ENCODE results near the gene JAKMIP1.

Gene JAKMIP1

GRCh38 chr4:6050551-6050950 is 149.8 kb downstream of the JAKMIP1 start:
- no peaks in the 10 kb centered on the region for H3K9me3 ChIP-seq (ENCODE audit: low read length)
- H3K27me3 ChIP-seq (ENCODE audit: insufficient read depth, low read length), result peaks cover 13% of the 10 kb centered on the region
- H2AFZ ChIP-seq (ENCODE audit: low read depth, low read length), result no peak overlapping the region
- no peaks in the 10 kb centered on the region for H3K4me1 ChIP-seq (ENCODE audit: insufficient read depth, low read length)
- H3K36me3 ChIP-seq (ENCODE audit: insufficient read depth, low read length), result no peaks in the 10 kb centered on the region
- H3K4me3 ChIP-seq (ENCODE audit: low read length), result no peak overlapping the region

DNA sequence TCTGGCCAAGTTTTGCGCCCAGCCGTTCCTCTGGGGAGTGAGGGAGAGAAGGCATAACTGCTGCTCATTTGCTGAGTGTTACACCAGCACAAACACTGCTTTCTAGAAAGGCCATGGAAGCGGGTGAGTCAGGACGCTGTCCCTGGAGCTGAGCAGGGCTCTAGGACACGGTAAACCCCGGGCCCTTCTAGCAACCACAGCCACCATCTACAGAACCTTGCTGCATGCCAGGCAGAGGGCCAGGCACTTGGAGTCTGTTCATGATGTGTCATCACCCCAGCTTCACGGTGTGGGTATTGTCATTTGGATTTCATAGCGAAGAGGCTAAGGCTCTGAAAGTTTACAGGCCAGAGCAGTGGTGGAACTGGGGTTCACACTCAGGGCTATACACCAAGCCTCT is 150.4 kb downstream of the JAKMIP1 start:
- Histone ChIP-seq H2AFZ (ENCODE audit: low read depth, low read length) (no peak overlapping the region), H3K27me3 (ENCODE audit: insufficient read depth, low read length) (peaks cover 13% of the 10 kb centered on the region), H3K4me1 (ENCODE audit: insufficient read depth, low read length) (no peaks in the 10 kb centered on the region), H3K36me3 (ENCODE audit: insufficient read depth, low read length) (no peaks in the 10 kb centered on the region), H3K4me3 (ENCODE audit: low read length) (no peak overlapping the region), H3K9me3 (ENCODE audit: low read length) (no peaks in the 10 kb centered on the region)

DNA sequence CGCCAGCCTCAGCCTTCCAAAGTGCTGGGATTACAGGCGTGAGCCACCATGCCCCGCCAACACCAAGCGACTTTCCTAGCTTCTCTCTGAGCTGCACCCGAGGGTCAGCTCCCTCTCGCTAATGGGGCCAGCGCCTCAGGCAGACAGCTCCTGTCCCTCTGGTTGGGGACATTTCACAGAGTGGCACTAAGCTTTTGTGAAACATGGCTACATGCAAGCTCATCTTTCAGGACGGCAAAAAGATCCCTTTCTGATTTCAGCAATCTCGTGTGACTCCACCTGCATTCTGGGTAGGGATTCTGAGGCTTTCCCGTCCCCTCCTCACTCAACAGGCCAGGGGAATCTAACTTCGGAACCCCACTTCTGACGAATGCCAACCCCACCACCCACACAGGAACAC is 151.1 kb downstream of the JAKMIP1 start:
- Histone ChIP-seq H3K36me3 (ENCODE audit: insufficient read depth, low read length) (no peaks in the 10 kb centered on the region), H3K4me3 (ENCODE audit: low read length) (no peak overlapping the region), H3K9me3 (ENCODE audit: low read length) (no peaks in the 10 kb centered on the region), H2AFZ (ENCODE audit: low read depth, low read length) (no peak overlapping the region), H3K27me3 (ENCODE audit: insufficient read depth, low read length) (peaks cover 11% of the 10 kb centered on the region), H3K4me1 (ENCODE audit: insufficient read depth, low read length) (no peaks in the 10 kb centered on the region)

DNA sequence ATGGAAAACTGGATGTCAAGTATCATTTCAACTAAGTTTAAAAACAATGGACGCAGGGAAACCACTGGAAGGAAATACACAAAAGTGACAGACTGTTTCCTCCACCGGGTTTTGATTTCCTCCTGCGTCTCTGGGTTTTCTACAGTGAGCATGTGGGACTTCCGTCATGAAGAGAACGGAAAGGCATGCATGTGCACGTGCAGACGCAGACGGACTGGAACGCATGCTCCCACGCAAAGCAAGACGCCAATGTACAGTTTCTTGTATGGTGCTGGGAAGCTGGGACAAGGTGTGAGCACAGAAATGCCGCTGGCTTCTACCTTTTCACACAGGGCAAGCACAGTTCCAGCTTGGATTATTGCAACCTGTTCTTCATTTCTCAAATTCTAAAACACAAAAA is 151.8 kb downstream of the JAKMIP1 start:
- Histone ChIP-seq H3K36me3 (ENCODE audit: insufficient read depth, low read length) (no peaks in the 10 kb centered on the region), H3K9me3 (ENCODE audit: low read length) (no peaks in the 10 kb centered on the region), H2AFZ (ENCODE audit: low read depth, low read length) (no peak overlapping the region), H3K27me3 (ENCODE audit: insufficient read depth, low read length) (peaks cover 11% of the 10 kb centered on the region), H3K4me3 (ENCODE audit: low read length) (no peak overlapping the region), H3K4me1 (ENCODE audit: insufficient read depth, low read length) (no peaks in the 10 kb centered on the region)

GRCh38 chr4:6047130-6047673 is 153.1 kb downstream of the JAKMIP1 start:
- no peaks in the 10 kb centered on the region for H3K36me3 ChIP-seq (ENCODE audit: insufficient read depth, low read length)
- no peaks in the 10 kb centered on the region for H3K9me3 ChIP-seq (ENCODE audit: low read length)
- H3K4me1 ChIP-seq (ENCODE audit: insufficient read depth, low read length), result no peaks in the 10 kb centered on the region
- no peak overlapping the region for H3K4me3 ChIP-seq (ENCODE audit: low read length)
- peaks cover 10% of the 10 kb centered on the region for H3K27me3 ChIP-seq (ENCODE audit: insufficient read depth, low read length)
- H2AFZ ChIP-seq (ENCODE audit: low read depth, low read length), result no peak overlapping the region

DNA sequence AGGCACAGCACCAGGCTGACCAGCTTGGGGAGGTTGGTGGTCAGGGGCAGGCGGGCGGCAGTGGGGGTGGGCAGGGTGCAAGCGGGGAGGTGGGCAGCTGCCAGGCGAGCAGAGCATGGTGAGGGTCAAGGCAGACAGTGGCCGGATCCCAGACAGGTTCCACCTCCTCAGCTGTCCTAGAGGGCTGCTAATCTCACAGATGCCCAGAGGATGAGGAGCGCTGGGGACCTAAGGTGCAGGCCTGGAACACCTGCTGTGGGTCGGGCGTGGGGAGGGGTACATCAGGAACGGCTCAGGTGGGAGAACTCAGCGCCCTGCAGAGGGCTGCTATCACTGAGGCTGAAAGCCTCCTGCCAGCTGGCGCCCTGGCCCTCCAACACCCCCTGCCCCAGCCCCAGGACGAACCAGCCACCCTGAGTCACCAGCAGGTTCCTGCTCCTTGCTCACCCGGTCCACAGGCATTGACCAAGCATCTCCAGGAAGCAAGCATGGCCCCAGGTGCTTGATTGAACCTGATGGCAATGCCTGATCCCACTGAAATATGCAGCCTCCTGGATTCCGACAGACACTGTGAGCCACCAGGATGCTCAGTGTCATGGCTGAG is 153.7 kb downstream of the JAKMIP1 start:
- H3K4me1 ChIP-seq (ENCODE audit: insufficient read depth, low read length), result no peaks in the 10 kb centered on the region
- H3K9me3 ChIP-seq (ENCODE audit: low read length), result no peaks in the 10 kb centered on the region
- no peak overlapping the region for H2AFZ ChIP-seq (ENCODE audit: low read depth, low read length)
- no peaks in the 10 kb centered on the region for H3K36me3 ChIP-seq (ENCODE audit: insufficient read depth, low read length)
- H3K4me3 ChIP-seq (ENCODE audit: low read length), result no peak overlapping the region
- H3K27me3 ChIP-seq (ENCODE audit: insufficient read depth, low read length), result peaks cover 12% of the 10 kb centered on the region

GRCh38 chr4:6044805-6045204 is 155.5 kb downstream of the JAKMIP1 start:
- Histone ChIP-seq H3K36me3 (ENCODE audit: insufficient read depth, low read length) (no peaks in the 10 kb centered on the region), H3K4me1 (ENCODE audit: insufficient read depth, low read length) (no peaks in the 10 kb centered on the region), H3K27me3 (ENCODE audit: insufficient read depth, low read length) (peaks cover 20% of the 10 kb centered on the region), H3K4me3 (ENCODE audit: low read length) (no peak overlapping the region), H2AFZ (ENCODE audit: low read depth, low read length) (no peak overlapping the region), H3K9me3 (ENCODE audit: low read length) (no peaks in the 10 kb centered on the region)

DNA sequence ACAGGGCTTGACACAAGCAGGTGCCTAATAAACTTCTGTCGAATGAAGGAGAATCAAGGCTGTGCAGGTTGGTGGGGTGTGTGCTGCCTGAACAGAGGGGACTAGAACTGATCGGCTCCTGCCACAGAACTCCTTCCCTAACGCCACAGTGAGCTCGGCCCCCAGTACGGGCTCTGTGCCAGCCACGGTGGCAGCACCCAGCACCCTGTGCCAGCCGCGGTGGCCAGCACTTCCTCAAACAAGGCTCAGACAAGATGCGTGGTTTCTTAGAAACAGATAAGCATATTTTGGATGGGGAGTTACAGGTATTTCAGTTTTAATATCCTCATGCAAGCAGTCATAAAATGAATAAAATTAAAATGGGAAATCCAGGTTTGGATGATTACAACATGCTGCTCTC is 156.1 kb downstream of the JAKMIP1 start:
- no peak overlapping the region for H3K4me3 ChIP-seq (ENCODE audit: low read length)
- no peaks in the 10 kb centered on the region for H3K36me3 ChIP-seq (ENCODE audit: insufficient read depth, low read length)
- H2AFZ ChIP-seq (ENCODE audit: low read depth, low read length), result no peak overlapping the region
- H3K4me1 ChIP-seq (ENCODE audit: insufficient read depth, low read length), result no peaks in the 10 kb centered on the region
- H3K27me3 ChIP-seq (ENCODE audit: insufficient read depth, low read length), result peaks cover 20% of the 10 kb centered on the region
- no peaks in the 10 kb centered on the region for H3K9me3 ChIP-seq (ENCODE audit: low read length)

DNA sequence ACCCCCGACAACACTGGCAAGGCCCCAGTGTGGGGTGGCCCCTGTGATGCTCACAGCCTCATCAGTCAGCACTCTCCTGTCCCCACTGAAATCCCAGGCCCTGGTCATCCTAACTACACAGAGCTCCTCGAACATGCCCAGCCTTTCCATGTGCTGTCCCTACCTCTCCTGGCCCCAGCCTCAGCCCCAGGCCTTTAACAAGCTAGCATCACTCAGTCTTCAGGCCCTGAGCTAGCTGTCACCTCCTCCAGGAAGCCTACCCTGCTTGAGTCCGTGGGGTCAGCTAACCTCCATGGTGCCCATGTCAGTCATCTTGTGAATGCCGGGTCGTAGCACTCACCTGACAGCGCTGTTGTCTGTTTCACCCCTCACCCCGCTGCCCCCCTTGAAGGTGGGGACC is 156.5 kb downstream of the JAKMIP1 start:
- Histone ChIP-seq H3K4me3 (ENCODE audit: low read length) (no peak overlapping the region), H3K27me3 (ENCODE audit: insufficient read depth, low read length) (peaks cover 20% of the 10 kb centered on the region), H3K9me3 (ENCODE audit: low read length) (no peaks in the 10 kb centered on the region), H3K36me3 (ENCODE audit: insufficient read depth, low read length) (no peaks in the 10 kb centered on the region), H2AFZ (ENCODE audit: low read depth, low read length) (no peak overlapping the region), H3K4me1 (ENCODE audit: insufficient read depth, low read length) (no peaks in the 10 kb centered on the region)

DNA sequence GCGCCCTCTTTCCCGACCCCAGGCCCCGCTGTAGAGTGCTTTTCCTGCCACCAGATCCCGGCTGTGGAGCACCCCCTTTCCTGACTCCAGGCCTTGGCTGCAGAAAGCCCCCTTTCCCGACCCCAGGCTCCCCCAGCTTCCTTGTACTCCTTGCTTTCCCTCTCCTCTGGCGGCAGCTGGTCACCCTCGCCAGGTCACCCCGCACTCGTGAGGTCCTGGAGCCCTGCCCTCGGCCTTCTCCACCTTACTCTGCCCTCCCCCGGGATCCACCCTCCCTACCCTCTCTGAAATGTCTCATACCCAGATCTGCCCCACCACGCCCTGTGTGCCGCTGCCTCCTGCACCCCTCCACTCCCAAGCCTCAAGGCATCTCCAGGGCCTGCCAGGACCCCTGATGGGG is 157.2 kb downstream of the JAKMIP1 start:
- peaks cover 16% of the 10 kb centered on the region for H3K27me3 ChIP-seq (ENCODE audit: insufficient read depth, low read length)
- H3K4me3 ChIP-seq (ENCODE audit: low read length), result no peak overlapping the region
- no peaks in the 10 kb centered on the region for H3K4me1 ChIP-seq (ENCODE audit: insufficient read depth, low read length)
- H3K9me3 ChIP-seq (ENCODE audit: low read length), result no peaks in the 10 kb centered on the region
- H2AFZ ChIP-seq (ENCODE audit: low read depth, low read length), result no peak overlapping the region
- H3K36me3 ChIP-seq (ENCODE audit: insufficient read depth, low read length), result no peaks in the 10 kb centered on the region

GRCh38 chr4:6042293-6043063 is 157.9 kb downstream of the JAKMIP1 start:
- Histone ChIP-seq H3K4me1 (ENCODE audit: insufficient read depth, low read length) (no peaks in the 10 kb centered on the region), H3K4me3 (ENCODE audit: low read length) (no peak overlapping the region), H3K9me3 (ENCODE audit: low read length) (no peaks in the 10 kb centered on the region)

DNA sequence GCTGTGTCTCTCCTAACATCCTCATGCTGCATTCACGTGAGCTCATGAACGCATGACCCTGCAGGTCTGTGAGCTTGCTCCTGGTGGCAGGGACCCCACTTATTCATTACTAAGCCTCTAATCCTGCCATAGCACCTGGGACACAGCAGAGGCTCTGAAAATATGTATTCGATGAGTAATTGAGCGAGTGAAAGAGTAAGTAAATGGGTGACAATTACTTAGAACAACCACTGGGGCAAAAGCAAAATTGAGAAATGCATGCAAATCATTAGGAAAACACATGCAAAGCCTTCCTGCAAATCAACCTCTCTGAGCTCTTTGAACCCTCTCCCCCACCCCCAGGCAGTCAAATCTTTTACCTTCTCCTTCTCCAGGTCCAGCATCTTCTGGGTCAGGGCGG is 158.5 kb downstream of the JAKMIP1 start:
- H3K36me3 ChIP-seq (ENCODE audit: insufficient read depth, low read length), result no peaks in the 10 kb centered on the region
- no peak overlapping the region for H2AFZ ChIP-seq (ENCODE audit: low read depth, low read length)
- no peaks in the 10 kb centered on the region for H3K4me1 ChIP-seq (ENCODE audit: insufficient read depth, low read length)
- peaks cover 16% of the 10 kb centered on the region for H3K27me3 ChIP-seq (ENCODE audit: insufficient read depth, low read length)
- no peaks in the 10 kb centered on the region for H3K9me3 ChIP-seq (ENCODE audit: low read length)
- H3K4me3 ChIP-seq (ENCODE audit: low read length), result no peak overlapping the region

More at GRCh38 chr4:6042293-6043063, 157.9 kb downstream of the JAKMIP1 start:
- Histone ChIP-seq H3K36me3 (ENCODE audit: insufficient read depth, low read length) (no peaks in the 10 kb centered on the region), H2AFZ (ENCODE audit: low read depth, low read length) (no peak overlapping the region), H3K27me3 (ENCODE audit: insufficient read depth, low read length) (peaks cover 16% of the 10 kb centered on the region)

DNA sequence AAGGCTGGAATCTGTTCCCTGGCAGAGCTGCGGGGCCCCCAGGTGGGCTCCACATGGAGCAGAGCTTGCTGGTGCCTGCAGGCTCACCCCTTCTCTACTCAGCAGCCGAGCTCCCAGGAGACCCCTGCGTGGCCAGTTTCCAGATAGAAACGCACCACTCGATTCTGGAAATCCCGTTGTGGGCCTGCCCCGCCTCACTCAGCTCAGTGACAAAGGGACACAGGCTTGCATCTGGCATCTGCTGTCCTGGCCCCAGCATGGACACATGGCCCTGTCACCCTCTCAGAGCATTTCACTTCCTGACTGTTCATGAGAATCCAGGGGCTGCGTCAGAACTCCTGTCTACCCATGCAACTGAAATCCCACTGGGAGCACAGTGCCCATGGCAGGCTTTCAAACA is 161.6 kb downstream of the JAKMIP1 start:
- no peaks in the 10 kb centered on the region for H3K4me1 ChIP-seq (ENCODE audit: insufficient read depth, low read length)
- H3K9me3 ChIP-seq (ENCODE audit: low read length), result no peaks in the 10 kb centered on the region
- H3K27me3 ChIP-seq (ENCODE audit: insufficient read depth, low read length), result peaks cover 16% of the 10 kb centered on the region
- no peak overlapping the region for H3K4me3 ChIP-seq (ENCODE audit: low read length)
- H2AFZ ChIP-seq (ENCODE audit: low read depth, low read length), result no peak overlapping the region
- H3K36me3 ChIP-seq (ENCODE audit: insufficient read depth, low read length), result no peaks in the 10 kb centered on the region
